Measurements from ENCODE around the gene LCN15.
"Not testable (repeated sequence)": the region's sequence is repeated elsewhere in the genome, so short reads cannot be mapped to it uniquely, and the experiment has no call there.

LCN15 gene

DNA sequence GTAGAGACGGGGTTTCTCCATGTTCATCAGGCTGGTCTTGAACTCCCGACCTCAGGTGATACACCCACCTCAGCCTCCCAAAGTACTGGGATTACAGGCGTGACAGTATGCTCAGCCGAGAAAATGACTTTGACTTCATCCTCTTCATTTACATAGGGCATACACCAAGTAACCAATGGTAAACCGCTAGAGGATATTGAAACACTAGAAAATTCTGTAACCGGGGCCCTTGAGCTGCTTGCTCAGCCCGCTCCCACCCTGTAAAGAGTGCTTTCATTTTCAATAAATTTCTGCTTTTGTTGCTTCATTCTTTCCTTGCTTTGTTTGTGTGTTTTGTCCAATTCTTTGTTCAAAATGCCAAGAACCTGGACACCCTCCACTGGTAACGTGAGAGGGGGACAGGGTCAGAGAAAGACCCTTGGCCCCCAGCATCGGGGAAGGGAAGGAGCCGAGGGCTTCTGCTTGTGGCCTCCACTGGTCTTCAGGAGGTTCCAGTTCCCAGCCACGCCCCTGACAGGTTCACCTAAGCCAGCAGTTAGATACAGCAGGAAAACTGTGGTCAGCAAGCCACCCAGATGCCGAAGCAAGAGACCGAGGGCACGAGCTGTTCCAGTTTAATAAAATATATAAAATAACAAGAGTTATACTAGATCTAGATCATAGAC is 1.6 kb upstream of the LCN15 start:
- not testable (repeated sequence) for H3K4me3 ChIP-seq (ENCODE audit: low read depth in 1 of 2, low read length in 2 of 2); H3K9me3 ChIP-seq (ENCODE audit: low read length); H3K27ac ChIP-seq (ENCODE audit: low read depth, low read length); H3K36me3 ChIP-seq (ENCODE audit: insufficient read depth, low read length); H3K9ac ChIP-seq (ENCODE audit: low read length); H3K4me1 ChIP-seq (ENCODE audit: insufficient read depth, low read length)
- peaks cover 9 to 25% of the 10 kb centered on the region in 2 donors for H3K27me3 ChIP-seq (ENCODE audit: control insufficient read depth in 1 of 2, insufficient read depth in 2 of 2, low read length in 2 of 2)

DNA sequence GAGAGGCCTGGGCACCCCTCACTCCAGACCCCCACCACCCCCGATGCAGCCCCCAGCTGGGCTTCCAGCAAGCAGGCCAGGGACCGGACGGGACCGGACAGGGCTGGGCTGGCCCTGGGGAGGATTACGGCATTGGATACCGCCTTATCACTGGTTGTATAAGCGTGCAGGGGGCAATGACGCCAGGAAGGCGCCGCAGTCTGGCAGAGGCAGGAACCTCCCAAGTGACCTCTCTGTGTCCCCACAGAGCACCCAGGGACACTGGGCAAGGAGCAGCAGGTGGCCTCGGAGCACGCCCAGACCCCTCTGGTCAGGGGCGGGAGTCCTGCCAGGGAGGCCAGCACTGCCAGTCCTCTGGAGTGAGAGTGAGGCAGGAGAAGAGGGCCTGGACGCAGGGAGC is 723 bp upstream of the LCN15 start:
- Histone ChIP-seq H3K27ac (ENCODE audit: low read depth, low read length) (no peak overlapping the region), H3K9me3 (ENCODE audit: low read length) (no peaks in the 10 kb centered on the region), H3K27me3 (ENCODE audit: control insufficient read depth in 1 of 2, insufficient read depth in 2 of 2, low read length in 2 of 2) (peaks cover 9 to 25% of the 10 kb centered on the region in 2 donors), H3K9ac (ENCODE audit: low read length) (no peak overlapping the region), H3K4me3 (ENCODE audit: low read depth in 1 of 2, low read length in 2 of 2) (no peak overlapping the region), H3K36me3 (ENCODE audit: insufficient read depth, low read length) (no peaks in the 10 kb centered on the region), H3K4me1 (ENCODE audit: insufficient read depth, low read length) (no peaks in the 10 kb centered on the region)

DNA sequence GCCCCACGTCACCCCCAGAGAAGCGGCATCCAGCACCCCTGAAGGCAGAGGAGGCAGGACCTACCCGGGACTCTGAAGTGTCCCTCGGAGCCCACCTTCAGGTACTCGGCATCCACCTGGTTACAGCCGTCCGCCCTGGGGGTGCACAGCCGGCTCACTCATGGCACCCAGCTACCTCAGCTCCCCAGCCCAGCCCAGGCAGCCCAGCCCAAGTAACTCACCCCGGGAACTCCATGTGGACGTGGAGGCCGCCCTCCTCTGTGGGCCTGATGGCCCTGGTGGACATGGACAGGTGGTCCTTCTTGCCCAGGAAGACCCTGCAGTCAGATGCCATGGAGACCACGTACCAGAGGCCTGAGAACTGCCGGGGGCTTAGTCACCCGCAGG is 676 bp downstream of the LCN15 start:
- H3K4me1 ChIP-seq (ENCODE audit: insufficient read depth, low read length), result no peaks in the 10 kb centered on the region
- H3K36me3 ChIP-seq (ENCODE audit: insufficient read depth, low read length), result no peaks in the 10 kb centered on the region
- no peak overlapping the region for H3K27ac ChIP-seq (ENCODE audit: low read depth, low read length)
- H3K9me3 ChIP-seq (ENCODE audit: low read length), result no peaks in the 10 kb centered on the region
- H3K27me3 ChIP-seq (ENCODE audit: control insufficient read depth in 1 of 2, insufficient read depth in 2 of 2, low read length in 2 of 2), result peaks cover 9 to 25% of the 10 kb centered on the region in 2 donors
- H3K4me3 ChIP-seq (ENCODE audit: low read depth in 1 of 2, low read length in 2 of 2), result no peak overlapping the region
- H3K9ac ChIP-seq (ENCODE audit: low read length), result no peak overlapping the region

DNA sequence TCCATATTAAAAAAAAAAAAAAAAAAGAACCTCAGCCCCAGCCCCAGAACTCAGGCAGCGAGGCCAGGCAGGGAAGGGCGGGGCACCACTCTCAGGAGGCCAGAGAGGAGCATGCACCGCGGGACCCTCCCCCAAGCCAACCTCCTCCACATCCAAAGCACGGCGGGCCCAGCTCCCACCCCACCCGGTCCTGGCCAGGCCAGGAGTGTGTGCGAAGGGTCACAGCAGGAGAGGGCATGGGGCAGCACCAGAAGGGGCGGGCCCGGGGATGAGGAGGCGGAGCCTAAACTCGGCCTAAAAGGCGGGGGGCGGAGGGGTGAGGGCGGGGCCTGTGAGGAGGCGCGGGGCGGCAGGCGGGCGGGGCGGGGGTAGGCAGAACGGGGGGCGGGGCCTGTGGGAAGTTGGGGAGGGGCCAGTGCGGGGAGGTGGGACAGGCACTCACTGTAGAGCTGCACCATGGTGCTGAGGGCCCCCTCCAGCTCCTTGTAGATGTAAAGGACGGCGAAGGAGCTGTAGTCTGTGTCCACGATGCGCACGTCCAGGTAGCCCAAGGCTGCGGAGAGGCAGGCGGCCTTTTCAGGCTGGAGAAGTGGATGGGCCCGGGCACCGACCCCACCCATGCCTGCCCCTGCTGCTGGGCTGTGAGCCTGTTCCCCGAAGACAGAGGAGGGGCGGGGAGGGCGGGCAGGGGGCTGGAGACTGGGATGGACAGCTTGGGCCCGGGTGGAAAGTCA is 1.2 kb downstream of the LCN15 start:
- H3K4me1 ChIP-seq (ENCODE audit: insufficient read depth, low read length), result no peaks in the 10 kb centered on the region
- H3K27me3 ChIP-seq (ENCODE audit: control insufficient read depth in 1 of 2, insufficient read depth in 2 of 2, low read length in 2 of 2), result peaks cover 9 to 22% of the 10 kb centered on the region in 2 donors

DNA sequence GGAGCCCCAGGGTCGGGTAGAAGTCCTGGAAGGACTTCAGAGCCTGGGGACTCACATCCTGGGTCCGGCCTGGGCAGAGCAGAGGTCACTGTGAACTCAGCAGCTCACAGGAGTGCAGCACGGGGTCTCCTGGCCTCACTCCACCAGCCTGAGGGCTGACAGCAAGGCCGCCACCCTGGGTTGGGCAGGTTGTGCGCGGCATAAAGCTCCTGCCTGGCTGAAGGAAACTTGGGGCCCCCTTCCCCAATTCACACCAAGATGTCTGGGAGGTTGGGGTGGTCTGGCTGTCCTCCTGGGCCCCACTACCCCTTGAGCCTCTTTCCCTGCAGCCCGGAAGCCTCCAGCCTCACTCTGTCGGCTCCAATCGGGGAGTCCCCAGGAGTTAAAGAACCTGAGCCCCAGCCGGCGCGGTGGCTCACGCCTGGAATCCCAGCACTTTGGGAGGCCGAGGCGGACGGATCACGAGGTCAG is 2.1 kb downstream of the LCN15 start:
- H3K36me3 ChIP-seq (ENCODE audit: insufficient read depth, low read length), result no peaks in the 10 kb centered on the region
- H3K9ac ChIP-seq (ENCODE audit: low read length), result no peak overlapping the region
- no peak overlapping the region for H3K4me3 ChIP-seq (ENCODE audit: low read depth in 1 of 2, low read length in 2 of 2)
- no peaks in the 10 kb centered on the region for H3K9me3 ChIP-seq (ENCODE audit: low read length)
- no peaks in the 10 kb centered on the region for H3K4me1 ChIP-seq (ENCODE audit: insufficient read depth, low read length)
- H3K27me3 ChIP-seq (ENCODE audit: control insufficient read depth in 1 of 2, insufficient read depth in 2 of 2, low read length in 2 of 2), result peaks cover 9 to 22% of the 10 kb centered on the region in 2 donors
- H3K27ac ChIP-seq (ENCODE audit: low read depth, low read length), result no peak overlapping the region

More for the DNA sequence above, 1.2 kb downstream of the LCN15 start:
- Histone ChIP-seq H3K4me3 (ENCODE audit: low read depth in 1 of 2, low read length in 2 of 2) (no peak overlapping the region), H3K27ac (ENCODE audit: low read depth, low read length) (no peak overlapping the region), H3K9ac (ENCODE audit: low read length) (no peak overlapping the region), H3K9me3 (ENCODE audit: low read length) (no peaks in the 10 kb centered on the region), H3K36me3 (ENCODE audit: insufficient read depth, low read length) (no peaks in the 10 kb centered on the region)

DNA sequence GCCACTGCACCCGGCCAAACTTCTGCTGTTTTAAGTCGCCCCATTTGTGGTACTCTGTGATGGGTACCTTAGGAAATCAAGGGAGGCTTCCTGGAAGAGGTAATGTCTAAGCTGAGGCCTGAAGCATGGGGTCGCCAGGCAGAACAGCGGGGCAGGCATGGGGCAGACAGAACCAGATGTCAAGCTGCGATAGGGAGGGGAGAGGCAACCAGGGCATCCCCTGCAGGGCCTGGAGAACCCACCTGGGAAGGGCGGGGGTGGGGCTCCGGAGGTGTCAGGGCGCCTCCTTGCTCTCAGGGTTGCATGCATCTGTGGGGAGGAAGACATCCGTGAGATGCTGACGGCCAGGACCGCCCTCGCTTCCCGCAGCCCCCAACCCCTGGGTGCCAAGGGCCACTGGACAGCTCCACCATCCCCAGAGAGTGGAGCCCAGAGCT is 2.8 kb downstream of the LCN15 start:
- Histone ChIP-seq H3K27me3 (ENCODE audit: control insufficient read depth in 1 of 2, insufficient read depth in 2 of 2, low read length in 2 of 2) (peaks cover 9 to 23% of the 10 kb centered on the region in 2 donors), H3K9me3 (ENCODE audit: low read length) (no peaks in the 10 kb centered on the region), H3K27ac (ENCODE audit: low read depth, low read length) (no peak overlapping the region), H3K4me3 (ENCODE audit: low read depth in 1 of 2, low read length in 2 of 2) (no peak overlapping the region), H3K36me3 (ENCODE audit: insufficient read depth, low read length) (no peaks in the 10 kb centered on the region), H3K4me1 (ENCODE audit: insufficient read depth, low read length) (no peaks in the 10 kb centered on the region), H3K9ac (ENCODE audit: low read length) (no peak overlapping the region)

DNA sequence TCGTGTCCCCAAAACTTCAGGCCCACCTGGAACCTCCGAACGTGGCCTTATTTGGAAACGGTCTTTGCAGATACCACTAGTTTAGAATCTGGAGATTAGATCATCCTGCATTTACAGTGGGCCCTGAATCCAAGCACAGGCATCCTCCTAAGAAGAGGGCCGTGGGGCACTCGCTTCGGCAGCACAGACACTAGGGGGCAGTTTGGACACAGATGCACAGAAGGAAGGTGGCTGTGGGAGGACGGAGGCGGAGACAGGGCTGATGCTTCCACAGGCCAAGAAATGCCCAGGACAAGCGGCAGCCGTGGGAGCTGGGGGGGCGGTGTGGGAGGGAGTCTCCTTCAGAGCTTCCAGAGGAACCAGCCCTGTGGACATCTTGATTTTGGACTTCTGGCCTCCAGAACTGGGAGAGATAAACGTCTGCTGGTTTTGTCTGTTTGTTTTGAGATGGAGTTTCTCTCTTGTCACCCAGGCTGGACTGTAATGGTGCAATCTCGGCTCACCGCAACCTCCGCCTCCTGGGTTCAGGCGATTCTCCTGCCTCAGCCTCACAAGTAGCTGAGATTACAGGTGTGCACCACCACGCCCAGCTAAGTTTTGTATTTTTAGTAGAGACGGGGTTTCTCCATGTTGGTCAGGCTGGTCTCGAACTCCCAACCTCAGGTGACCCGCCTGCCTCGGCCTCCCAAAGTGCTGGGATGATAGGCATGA is 3.3 kb downstream of the LCN15 start:
- peaks cover 9 to 23% of the 10 kb centered on the region in 2 donors for H3K27me3 ChIP-seq (ENCODE audit: control insufficient read depth in 1 of 2, insufficient read depth in 2 of 2, low read length in 2 of 2)
- not testable (repeated sequence) for H3K4me1 ChIP-seq (ENCODE audit: insufficient read depth, low read length); H3K27ac ChIP-seq (ENCODE audit: low read depth, low read length); H3K4me3 ChIP-seq (ENCODE audit: low read depth in 1 of 2, low read length in 2 of 2); H3K9me3 ChIP-seq (ENCODE audit: low read length); H3K36me3 ChIP-seq (ENCODE audit: insufficient read depth, low read length); H3K9ac ChIP-seq (ENCODE audit: low read length)

DNA sequence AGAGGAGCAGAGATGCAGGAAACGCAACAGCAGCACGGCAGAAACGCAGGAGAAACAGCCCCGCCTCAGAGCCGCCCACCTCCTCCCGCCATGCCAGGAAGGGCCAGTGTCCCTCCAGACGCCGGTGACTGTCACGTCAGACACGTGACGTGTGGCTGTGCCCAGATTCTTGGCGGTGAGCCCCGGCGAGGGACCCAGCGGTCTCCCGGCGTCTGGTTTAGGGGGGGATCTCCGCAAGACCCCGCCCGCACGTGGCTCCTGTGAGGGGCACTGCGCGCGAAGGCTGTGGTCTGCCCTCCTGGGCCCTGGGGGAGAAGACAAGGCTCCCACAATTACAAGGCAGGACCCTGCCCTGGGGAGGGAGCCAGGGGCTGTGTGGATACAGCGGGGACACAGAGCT is 3.9 kb downstream of the LCN15 start:
- Histone ChIP-seq H3K27me3 (ENCODE audit: control insufficient read depth in 1 of 2, insufficient read depth in 2 of 2, low read length in 2 of 2) (peaks cover 9 to 23% of the 10 kb centered on the region in 2 donors), H3K9me3 (ENCODE audit: low read length) (no peaks in the 10 kb centered on the region), H3K4me1 (ENCODE audit: insufficient read depth, low read length) (no peaks in the 10 kb centered on the region), H3K27ac (ENCODE audit: low read depth, low read length) (no peak overlapping the region), H3K9ac (ENCODE audit: low read length) (no peak overlapping the region), H3K36me3 (ENCODE audit: insufficient read depth, low read length) (no peaks in the 10 kb centered on the region), H3K4me3 (ENCODE audit: low read depth in 1 of 2, low read length in 2 of 2) (no peak overlapping the region)

DNA sequence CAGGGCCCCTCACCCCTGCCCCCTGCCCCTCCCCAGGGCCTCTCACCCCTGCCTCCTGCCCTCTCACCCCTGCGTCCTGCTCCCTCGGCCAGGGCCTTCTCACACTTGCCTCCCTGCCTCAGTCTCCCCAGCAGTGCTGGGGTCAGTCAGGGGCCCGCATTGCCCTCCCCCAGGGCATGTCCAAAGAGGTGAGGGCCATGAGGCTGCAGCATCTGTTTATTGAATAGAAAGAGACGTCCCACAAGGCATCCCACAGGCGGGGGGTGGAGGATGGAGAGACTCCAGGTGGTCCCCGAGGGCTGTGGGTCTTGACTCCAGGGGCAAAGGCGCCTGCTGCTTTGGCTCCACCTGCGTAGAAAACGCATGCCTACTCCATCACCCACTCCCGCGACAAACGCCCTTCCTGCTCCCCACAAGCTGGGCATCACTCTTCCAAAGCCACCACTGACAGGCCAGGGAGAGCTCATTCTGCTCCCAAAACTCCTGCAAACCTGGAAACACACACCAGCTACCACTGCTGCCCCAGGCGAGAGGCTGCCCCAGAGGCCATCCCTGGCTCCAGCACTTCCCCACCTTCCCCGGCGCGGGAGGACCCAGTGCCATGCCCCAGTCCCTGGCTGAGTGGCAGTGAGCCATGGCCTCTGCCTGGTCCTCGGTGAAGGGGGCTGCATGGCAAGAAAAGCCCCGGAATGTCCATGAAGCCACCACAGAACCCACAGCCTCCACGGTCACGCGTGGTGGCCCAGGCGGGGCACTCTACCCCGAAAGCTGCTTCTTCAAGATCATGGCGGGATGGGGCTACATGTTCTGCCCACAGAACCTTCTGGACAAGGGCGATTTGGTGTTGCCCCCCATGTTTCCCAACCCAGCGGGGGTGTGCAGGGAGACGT is 4.6 kb downstream of the LCN15 start:
- no peaks in the 10 kb centered on the region for H3K4me1 ChIP-seq (ENCODE audit: insufficient read depth, low read length)
- H3K4me3 ChIP-seq (ENCODE audit: low read depth in 1 of 2, low read length in 2 of 2), result no peak overlapping the region
- H3K27ac ChIP-seq (ENCODE audit: low read depth, low read length), result no peak overlapping the region
- peaks cover 9 to 22% of the 10 kb centered on the region in 2 donors for H3K27me3 ChIP-seq (ENCODE audit: control insufficient read depth in 1 of 2, insufficient read depth in 2 of 2, low read length in 2 of 2)
- no peaks in the 10 kb centered on the region for H3K36me3 ChIP-seq (ENCODE audit: insufficient read depth, low read length)
- no peaks in the 10 kb centered on the region for H3K9me3 ChIP-seq (ENCODE audit: low read length)
- no peak overlapping the region for H3K9ac ChIP-seq (ENCODE audit: low read length)

DNA sequence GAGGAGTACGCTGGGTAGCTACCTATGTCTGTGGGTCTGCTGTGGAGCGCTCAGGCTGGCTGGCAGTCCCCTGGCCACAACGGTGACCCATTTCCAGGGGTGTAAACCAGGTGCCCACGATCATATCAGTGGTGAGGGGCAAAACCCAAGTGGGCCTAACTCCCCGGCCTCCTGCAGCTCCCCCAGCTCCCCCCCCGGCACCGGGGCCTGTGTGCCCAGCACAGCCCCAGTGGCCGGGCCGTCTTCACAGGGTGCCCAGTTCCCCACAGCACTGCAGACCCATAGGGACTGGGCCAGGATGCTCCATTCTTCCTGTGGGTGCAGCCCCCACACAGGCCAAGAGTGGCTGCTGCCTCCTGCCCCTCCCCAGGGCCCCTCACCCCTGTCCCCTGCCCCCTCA is 5.3 kb downstream of the LCN15 start:
- H3K9ac ChIP-seq (ENCODE audit: low read length), result no peak overlapping the region
- H3K36me3 ChIP-seq (ENCODE audit: insufficient read depth, low read length), result no peaks in the 10 kb centered on the region
- H3K4me1 ChIP-seq (ENCODE audit: insufficient read depth, low read length), result no peaks in the 10 kb centered on the region
- H3K27me3 ChIP-seq (ENCODE audit: control insufficient read depth in 1 of 2, insufficient read depth in 2 of 2, low read length in 2 of 2), result peaks cover 5 to 17% of the 10 kb centered on the region in 2 donors
- H3K9me3 ChIP-seq (ENCODE audit: low read length), result no peaks in the 10 kb centered on the region
- no peak overlapping the region for H3K4me3 ChIP-seq (ENCODE audit: low read depth in 1 of 2, low read length in 2 of 2)
- no peak overlapping the region for H3K27ac ChIP-seq (ENCODE audit: low read depth, low read length)

DNA sequence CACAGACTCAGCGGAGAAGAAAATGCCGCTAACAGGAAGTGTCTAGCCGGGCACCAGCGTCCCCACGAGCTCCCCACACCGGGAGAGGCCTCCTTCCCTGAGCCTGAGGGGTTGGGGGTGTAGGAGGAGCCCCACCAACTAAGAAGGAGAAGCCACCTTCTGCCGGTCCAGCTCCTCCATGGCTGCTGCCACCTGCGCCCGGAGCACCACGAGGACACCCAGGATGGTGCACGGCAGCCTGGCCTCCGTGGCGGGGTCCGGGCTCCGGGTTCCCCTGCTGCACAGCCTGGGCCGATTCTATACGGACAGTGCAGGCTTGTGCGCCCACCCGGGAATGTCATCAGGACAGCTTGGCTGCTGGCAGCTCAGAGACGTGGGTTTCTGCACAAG is 6.6 kb downstream of the LCN15 start:
- Histone ChIP-seq H3K9ac (ENCODE audit: low read length) (no peak overlapping the region), H3K36me3 (ENCODE audit: insufficient read depth, low read length) (no peaks in the 10 kb centered on the region), H3K9me3 (ENCODE audit: low read length) (no peaks in the 10 kb centered on the region), H3K27ac (ENCODE audit: low read depth, low read length) (no peak overlapping the region), H3K4me1 (ENCODE audit: insufficient read depth, low read length) (no peaks in the 10 kb centered on the region), H3K27me3 (ENCODE audit: control insufficient read depth in 1 of 2, insufficient read depth in 2 of 2, low read length in 2 of 2) (peaks cover 0 to 10% of the 10 kb centered on the region in 2 donors), H3K4me3 (ENCODE audit: low read depth in 1 of 2, low read length in 2 of 2) (no peak overlapping the region)
